Measurements from ENCODE around the gene NSL1.

The NSL1 gene

DNA sequence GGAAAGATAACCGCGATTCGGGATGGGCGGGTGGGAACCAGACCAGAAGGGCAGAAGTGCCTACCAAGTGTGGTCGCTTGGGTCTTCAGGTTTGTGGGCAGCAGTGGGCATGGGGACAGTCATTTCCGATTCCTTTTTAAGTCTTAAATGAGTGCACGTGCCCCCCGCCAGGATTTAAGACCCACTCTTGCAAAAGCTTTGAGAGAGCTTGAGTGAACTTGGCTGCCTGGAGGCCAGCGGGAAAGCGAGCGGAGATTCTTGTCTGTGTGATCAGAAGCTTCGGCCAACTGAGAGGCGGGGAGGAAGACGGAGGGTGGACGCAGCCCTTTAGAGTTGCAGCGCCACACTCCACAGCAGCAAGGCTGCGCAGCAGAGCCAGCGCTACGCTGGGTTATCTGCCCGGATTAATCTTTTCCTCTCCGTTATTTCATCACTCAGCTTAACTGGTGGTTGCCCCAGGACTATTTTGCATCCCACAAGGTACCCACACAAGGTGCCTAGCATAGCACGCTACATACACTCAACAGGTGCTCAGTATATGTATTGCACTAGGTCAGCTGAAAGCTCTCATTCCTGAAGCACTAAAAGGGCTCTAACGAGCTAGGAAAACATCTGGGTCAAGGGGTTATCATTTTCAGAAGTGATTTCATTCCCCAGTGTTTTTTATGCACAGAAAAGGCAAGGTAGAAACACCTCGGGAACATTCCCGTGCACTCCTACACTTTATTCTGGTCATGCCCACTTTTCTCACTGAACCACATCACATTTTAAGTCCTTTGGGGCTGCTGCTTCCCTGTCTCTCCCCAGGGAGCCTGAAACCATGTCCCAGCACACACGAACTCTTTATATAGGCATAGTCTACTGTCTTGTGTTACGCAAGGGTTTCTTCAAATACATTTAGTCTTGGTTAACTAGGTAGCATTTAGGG, 90.4 kb downstream of the NSL1 start:
- DNase-seq = no peak

DNA sequence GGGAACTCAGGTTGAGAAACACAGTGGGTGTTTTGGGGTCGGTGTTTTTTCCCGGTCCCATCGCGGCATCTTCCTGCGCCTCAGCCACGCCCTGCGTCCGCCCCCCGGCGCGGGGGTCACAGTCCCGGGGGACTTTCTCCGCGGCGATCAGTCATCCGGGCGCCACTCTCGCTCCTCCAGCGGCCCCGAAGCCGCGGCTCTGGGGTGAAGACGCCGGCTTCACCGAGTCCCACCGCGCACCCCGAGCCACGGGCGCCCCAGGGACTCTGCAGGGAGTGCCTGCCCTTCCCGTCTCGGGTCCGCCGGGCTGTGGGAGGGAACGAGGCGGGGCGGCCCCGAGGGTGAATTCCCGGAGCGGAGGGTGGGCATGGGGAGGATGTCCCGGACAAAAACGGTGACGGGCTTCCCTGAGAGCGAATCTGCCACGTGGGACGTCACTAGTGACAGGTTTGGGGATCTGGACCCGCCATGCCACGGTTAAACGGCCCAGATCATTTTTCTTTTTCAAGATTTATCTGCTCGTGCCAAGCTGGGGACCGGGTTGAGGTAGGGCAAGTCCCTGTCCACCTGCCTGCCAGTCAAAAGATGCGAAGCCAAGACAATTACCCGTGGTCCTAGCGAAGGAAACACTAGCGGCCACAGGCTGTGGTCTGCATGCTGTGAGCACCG, 91.2 kb downstream of the NSL1 start:
- peak; percentile 2 for DNase-seq

DNA sequence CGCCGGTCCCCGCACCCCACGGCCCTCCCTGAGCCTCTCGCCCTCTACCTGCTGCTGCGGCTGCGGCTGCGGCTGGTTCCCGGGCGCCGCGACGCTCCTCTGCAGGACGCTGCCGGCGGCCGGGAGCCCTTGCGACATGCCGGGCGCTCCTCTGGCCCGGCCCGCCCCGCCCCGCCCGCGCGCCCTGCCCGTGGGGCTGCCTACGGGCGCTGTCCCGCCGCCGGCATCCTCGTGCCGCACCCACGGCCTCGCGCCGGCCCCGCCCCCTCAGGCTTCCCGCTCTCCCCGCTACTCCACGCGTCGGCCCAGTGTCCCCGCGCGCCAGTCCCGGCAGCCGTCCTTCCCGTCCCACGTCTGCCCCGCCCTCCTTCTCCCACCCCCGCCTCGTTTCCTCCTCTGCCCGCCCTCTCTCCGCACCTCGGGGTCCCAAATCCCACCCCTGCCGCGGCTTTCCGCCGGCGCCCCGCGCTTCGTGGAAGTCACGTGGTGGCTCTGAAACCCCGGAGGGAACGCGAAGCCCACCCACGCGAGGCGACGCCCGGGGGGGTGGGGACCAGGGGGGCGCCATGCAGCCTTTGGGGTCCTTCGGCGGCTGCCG, 91.9 kb downstream of the NSL1 start, which contains the start of gene BATF3:
Gene BATF3, minus strand, starts transcription at position 216 of the 598 bp plus-strand sequence. Its CDS starts 78 bp downstream, at position 138.
- DNase-seq = peak; percentile 18

DNA sequence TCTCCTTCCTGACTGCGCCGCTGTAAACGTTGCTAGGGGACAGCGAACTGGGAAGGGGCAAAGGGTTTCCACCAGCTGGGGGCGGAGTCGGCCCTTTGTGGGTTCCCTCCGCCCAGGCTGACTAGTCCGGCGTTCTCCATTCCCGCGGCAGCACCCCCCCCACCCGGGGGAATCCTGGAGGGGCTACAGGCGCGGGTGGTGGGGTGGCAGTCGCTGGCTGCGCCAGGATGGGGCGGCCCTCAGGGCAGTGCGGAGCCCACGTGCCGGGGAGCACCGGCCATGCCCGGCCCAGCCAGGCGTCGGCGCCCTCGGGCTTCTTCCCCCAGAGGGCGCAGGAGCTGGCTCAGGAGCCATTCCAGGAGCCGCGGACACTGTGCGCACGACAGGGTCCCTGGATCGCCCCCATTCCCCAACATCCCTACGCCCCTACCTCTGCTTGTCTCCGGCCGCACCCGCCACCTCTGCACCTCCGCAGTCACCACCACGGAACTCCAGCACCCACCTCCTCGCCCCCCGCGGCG, 92.4 kb downstream of the NSL1 start:
- DNase-seq = peak; percentile 45

DNA sequence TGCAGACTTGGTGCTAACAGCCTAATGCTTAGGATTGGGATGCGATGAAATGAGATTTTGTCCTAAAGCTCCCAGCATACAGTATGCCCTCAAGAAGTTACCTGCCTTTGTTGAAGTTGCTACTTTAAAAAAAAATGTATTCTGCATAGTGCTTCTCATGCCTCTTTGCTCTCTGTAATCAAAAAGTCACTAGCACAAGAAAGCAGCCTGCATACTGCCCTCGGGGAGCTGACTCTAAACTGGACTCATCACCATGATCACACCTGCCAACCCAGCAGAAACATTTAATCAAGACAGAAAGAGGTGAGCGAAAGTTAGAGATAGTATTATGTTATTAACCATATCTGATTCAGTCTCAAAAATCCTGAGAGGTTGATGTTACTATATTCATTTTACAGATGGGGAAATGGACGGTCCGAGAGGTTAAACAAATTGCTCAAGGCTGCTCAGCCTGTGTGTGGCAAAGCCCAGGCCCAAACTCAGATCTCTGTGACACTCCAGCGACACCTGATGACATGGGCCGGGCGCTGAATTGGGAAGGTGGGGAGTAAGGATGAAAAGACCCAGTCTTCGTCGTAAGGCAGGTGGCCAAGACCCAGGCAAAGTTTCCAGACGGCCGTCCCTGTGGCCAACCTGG, 93.0 kb downstream of the NSL1 start:
- DNase-seq = no peak

DNA sequence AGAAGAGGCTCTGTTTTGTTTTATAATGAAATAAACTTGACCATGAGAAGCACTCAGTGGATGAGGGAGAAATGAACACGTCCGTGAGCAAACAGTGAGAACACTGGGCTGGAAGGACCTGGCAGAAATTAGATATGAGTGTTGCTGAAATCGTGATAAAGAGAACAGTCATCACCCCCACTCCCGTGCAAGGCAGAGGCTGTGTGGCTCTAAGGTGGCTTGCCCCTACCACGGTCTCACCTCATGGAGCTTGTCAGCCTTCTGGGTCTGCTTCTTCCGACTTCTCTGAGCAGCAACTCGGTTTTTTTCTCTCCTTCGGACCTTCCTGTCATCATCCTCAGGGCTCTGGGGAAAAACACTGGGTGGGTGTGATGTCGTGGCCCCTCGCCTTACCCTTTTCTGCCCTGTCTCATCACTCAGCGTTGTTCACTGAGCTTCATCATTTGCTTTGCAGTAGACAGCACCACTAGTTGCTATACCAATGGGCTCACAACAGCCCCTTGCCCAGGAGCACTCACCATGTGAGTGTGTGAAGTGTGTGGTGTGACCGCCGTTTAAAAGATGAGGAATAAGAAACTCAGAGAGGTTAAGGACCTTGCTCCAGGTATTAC, 94.8 kb downstream of the NSL1 start:
- no peak for DNase-seq

DNA sequence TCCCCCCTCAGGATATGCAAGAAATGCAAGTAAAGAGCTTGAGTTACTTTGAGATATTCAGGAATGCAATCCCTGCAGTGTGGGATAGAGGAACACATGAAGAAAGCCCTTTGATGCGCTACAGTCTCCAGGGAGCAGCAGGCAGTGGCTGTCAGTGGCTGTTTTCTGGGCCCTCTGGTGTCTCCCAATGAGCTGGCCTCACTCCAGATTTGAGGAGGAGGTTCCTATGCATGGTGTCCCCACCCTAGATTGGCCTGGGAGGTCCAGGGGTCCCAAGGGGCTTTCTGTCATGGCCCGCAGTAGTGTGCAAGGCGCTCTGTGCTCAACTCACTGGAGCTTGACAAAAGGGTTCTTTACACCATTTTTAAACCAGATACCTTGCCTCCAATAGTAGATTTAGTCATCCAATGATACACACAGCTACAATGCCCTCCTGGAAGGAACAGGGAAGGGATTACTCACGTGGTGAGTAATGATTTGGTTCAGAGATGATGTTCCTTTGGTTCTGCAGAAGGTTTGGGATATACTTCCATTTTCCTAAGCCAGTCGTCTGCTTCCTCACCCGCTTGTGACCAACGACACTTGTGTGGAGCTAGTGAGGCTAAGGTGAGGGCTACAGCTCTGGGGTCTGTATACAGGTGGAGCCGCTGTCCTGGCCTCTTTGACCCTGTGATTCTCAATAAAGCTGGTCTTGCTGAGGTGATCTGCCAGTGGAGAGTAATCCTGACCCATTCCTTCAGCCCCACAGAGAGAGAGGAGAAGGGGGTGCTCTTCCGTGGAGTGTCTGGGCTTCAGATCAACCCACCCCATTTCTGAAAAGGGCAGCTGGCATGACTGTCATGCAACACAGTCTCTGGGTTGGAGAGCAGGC, 98.6 kb downstream of the NSL1 start:
- no peak for DNase-seq

DNA sequence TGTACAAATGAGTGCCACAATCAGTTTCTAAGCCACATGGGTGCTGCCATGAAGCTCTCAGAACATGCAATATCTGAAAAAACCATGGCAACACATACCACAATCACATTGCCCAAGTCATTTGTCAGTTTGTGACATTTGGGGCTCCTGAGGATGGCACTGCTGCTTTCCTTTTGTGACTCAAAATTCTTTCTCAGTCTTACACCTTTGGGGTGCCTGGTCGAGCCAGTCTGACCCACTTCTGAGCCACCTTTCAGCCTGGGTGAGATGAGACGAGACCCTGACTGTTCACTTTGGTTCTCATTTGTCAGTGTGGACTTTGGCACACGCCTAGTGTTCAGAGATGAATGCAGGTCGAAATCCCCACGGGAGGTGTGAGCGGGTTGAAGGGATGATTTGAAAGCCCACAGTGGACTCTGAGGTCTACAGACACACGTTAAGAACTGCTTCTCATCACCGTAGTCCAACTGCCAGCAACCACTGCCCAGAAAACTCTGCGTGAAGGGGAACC, 100.0 kb downstream of the NSL1 start:
- no peak for DNase-seq

DNA sequence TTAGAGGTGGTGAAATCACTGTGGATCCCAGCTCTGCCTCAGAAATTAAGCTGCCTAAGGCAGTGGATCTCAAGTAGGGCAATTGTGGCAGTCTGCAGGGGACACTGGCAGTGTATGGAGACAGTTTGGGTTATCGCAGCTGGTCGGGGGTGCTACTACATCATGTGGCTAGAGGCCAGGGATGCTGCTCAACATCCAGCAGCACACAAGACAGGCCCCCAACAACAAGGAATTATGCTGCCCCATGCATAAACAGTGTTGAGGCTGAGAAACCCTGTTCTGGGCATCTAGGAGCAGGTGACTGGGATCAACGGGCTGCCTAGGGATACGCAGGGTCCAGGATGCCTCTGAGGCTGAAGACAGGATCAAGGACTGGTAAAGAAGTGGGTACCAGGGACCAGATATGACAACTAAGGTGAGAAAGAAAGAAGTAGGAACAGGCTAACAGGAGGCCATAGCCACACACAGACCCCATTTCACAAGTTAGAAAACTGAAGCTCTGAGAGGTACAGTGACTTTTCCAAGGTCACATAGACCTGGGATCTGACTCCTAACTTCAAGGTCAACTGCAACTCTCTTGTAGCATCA, 100.7 kb downstream of the NSL1 start:
- DNase-seq = no peak

DNA sequence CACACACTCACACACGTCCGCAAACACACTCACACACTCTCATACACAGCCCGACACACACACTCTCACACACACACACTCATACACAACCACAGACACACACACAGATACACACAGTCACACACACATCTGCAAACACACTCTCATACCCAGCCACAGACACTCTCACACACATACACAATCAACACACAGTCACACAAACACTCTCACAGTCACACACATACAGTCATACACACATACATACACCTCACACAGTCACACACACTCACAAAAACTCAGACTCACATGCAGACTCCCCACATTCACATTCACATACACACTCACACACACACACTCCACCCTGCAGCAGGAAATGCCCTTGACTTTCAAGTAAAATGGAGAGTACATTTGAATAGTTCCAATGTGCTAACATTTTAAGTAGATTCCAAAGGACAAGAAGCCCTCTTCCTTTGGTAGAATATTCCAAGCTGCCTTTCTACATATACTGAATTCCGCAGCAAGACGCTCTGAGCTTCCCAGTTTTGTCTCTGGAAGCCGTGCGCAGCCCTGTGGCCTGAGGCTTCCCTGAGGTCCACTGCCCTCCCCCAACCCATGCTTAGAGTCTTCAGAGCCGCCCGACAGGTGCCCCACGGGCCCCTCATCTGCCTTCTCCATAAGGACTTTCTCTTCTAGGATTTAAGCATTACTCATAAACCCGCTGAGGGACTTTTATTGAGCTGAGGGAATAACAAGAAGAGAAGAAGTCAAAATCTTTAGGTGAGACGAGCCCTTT, 101.6 kb downstream of the NSL1 start:
- DNase-seq = no peak

DNA sequence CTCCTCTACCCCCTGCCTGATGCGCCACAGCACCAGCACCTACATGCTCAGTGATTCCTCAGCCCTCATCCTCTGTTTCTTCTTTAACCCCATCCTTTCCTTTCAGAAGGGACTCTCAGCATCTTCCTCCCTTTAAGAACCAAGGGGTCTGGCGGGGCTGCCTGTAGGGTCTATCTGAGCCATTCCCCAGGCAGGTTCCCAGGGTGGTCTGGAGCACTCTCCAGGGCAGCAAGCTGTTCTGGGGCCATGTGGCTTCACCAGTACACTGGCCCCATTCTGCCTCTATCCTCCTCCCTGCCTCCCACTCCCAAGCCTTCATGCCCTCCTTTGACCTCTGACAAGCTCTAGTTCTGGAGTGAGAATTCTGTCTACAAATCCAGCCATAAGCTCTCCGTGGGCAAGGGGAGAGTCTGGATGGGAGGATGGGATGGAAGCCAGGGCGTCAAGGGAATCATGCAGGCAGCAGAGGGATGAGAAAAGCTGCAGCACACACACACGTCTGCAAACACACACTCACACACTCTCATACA, 102.3 kb downstream of the NSL1 start:
- DNase-seq = no peak

DNA sequence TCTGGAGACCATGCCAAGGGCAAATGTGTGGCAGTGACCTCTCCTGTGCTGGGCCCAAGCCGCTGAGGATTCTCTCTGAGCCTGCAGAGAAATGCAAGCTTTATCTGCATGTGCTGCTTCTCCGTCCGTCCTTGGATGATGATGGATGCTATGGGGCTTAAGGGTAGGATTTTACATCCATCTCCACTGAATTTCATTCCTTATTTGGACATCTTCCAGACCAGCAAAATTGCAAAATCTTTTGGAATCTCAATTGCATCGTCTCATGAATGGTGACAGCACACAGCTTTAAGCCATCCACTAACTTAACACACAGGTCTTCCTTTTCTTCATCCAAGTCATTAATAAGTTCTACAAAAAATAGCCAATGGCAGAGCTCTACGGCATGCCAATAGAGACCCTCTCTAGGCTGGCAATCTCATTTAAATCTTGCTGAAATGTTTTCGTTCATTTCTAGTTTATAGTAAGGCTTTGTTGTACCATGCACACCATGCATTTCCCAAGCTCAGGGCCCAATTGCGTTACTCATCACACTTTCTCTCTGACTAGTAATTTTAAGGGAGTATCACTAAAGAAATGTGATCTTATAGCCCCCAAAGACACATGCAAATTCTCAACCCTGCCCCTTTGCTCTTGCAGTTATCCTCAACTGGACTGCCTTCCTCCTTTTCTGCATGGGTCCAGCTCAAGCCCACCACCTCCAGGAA, 103.1 kb downstream of the NSL1 start:
- DNase-seq = no peak

DNA sequence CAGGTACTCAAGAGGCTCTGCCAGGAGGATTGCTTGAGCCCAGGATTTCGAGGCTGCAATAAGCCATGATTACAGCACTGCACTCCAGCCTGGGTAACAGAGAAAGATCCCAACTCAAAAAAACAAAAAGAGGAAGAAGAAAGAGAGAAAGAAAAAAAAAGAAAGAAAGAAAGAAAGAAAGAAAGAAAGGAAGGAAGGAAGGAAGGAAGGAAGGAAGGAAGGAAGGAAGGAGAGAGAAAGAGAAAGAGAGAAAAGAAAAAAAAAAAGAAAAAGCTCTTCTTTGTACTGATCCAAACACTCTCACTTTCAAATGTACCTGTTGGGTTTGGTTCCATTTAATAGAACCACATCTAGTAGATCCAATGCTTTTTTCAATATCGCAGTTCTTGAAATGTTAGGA, 103.8 kb downstream of the NSL1 start:
- DNase-seq = no peak

DNA sequence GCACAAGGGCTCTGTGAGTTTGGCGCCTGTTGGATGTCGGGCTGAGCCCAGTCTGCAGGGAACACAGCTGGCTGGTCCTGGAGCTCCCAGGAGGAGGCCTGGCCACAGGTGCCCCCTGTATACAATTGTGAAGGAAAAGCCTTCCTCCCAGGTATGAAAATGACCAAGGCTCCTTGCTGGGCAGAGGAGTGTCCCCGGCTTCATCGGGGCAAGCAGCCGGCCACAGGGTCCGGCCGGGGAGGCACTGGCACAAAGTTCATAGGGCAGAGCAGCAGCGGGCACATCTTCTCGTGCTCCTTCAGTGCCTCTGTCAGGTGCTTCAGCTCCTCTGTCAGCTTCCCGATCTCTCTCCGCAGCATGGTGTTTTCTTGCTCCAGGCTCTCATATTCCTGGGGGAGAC, 105.0 kb downstream of the NSL1 start:
- DNase-seq = no peak

DNA sequence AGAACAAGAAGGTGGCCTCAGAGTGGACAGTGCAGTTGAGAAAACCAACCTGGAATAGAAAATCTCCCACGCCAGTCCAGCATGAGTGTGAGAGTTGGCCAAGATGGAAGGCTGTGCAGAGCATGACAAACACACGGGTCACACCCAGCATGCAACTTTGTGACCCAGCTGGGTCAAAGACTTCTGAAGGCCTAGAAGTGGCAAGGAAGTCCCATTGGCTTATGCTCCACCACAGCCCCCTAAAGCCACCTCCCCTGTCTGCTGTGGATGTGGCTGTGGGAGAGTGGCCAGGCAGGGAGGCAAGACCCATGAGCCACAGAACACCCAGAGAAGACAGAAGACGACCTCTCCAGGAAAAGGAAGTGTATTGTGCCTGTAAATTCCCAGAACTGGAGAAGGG, 105.5 kb downstream of the NSL1 start:
- no peak for DNase-seq

DNA sequence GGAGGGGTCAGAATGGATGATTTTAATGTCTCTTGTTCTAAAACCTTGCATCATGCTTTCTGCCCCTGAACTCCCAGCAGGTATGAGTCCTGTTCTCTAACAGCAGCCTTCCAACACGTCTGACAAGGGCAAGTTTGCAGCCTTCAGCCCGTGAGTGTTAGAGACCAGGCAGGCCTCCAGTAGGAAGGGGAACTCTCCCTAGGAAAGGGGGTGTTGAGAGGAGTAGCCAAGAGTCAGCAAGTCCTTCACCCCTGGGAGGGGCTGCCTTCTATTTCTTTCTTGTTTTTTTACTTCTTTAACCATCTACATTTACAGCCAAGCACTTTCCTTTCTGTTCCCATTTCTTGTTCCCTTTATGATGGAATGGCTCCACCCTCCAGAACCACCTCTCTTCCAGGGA, 106.1 kb downstream of the NSL1 start:
- DNase-seq = no peak

DNA sequence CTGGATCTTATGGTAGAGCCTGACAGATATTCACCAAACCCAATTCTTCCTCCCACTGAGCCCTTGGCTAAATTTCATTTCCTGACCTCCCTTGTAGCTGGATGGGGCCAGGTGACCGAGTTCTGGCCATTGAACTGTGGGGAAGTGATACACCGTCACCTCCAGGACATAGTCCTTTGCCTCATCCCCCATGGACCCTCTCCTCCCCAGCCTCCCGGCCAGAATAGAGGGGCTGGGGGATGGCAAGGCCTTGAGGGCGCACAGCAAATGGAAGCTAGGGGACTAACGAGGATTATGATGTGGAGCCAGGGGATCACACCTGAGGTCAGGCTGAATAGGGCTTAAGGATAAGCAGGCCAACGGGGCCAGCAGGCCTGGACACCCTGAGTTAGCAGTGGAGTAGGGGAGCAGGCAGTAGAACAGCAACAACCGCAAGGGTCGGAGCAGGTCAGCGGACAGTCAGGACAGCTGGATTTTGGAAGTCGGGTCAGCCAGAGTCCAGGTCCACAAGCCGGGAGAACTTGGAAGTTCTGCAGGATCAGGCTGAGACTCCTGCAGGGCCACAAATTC, 107.0 kb downstream of the NSL1 start:
- no peak for DNase-seq

DNA sequence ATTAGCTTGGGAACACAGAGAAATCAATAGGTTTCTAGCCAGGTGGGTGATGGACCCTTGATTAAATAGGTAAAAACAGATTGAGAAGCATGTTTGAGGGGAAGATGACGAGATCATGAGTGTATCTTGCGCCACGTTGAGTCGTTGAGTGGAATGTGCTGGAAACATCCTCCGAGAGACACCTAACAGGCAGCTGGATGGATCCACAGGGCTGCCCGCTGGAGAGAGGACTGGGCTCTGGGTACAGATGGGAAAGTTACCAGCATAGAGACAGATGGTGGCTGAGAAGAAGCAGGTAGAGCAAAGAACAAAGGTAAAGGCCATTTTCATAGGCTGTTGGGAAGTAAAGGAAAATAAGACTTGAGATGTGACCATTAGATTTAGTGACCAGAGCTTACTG, 107.5 kb downstream of the NSL1 start:
- DNase-seq = no peak

DNA sequence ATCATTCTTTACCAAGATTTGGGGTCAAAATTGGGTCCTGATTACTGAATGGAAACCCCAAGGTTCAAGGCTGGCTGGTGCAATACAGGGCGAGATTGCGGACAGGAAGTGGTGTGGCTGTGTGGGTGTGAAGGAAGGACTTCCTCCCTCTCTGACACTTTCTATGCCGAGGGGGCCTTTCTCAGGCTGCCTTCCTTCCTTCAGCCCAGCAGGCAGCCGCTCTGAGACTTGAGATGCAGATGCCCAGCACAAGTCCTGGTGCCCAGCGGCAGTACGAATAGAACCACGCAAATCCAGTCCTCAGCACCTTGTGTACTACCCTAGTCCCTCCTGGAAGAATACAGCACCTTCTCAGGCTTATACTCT, 108.2 kb downstream of the NSL1 start:
- DNase-seq = no peak

Data from COR-L47 (cell line).